Testis (tissue), 2 donors: ENCODE results near the gene TMEM267.

Experiments
- CTCF ChIP-seq, 3 experiments: fragments of 450-650 bp in 2 of 3; fragments of 200-600 bp in 1 of 3; sonication (generic) in 1 of 3; IDR thresholded peaks; one replicate each; pipeline ENCODE4 v1.5.1; 2016 to 2019; ENCODE audit warnings: antibody characterized with exemption in 3 of 3, mild to moderate bottlenecking in 2 of 3, moderate library complexity in 1 of 3
- POLR2A ChIP-seq: fragments of 450-650 bp; IDR thresholded peaks from one replicate; pipeline ENCODE4 v1.6.1; 2017; ENCODE audit warnings: antibody characterized with exemption, mild to moderate bottlenecking, moderate library complexity

- TF ChIP-seq CTCF (IDR thresholded peaks at IDR 0.05): no peak
- TF ChIP-seq POLR2A: no peak
Measured at GRCh38 chr5:43515678-43516048, 32.0 kb upstream of the TMEM267 start.
